ENCODE results near the gene EPHX1.
"Not testable (repeated sequence)": the region's sequence is repeated elsewhere in the genome, so short reads cannot be mapped to it uniquely, and the experiment has no call there.

Gene EPHX1

DNA sequence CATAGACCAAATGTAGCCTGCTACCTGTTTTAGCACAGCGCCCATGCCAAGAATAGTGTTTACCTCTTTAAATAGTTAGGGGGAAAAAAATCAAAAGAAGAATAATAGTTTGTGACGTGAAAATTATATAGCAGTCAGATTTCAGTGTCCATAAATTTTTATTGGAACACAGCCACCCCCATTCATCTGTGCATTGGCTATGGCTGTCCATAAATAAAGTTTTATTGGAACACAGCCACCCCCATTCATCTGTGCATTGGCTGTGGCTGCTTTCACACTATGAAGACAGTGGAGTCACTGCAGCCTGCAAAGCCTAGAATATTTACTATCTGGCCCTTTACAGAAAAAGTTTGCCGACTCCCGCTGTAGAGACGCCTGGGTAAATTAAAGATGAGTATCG, 20.9 kb downstream of the EPHX1 start:
- TF ChIP-seq, protein P1, sequence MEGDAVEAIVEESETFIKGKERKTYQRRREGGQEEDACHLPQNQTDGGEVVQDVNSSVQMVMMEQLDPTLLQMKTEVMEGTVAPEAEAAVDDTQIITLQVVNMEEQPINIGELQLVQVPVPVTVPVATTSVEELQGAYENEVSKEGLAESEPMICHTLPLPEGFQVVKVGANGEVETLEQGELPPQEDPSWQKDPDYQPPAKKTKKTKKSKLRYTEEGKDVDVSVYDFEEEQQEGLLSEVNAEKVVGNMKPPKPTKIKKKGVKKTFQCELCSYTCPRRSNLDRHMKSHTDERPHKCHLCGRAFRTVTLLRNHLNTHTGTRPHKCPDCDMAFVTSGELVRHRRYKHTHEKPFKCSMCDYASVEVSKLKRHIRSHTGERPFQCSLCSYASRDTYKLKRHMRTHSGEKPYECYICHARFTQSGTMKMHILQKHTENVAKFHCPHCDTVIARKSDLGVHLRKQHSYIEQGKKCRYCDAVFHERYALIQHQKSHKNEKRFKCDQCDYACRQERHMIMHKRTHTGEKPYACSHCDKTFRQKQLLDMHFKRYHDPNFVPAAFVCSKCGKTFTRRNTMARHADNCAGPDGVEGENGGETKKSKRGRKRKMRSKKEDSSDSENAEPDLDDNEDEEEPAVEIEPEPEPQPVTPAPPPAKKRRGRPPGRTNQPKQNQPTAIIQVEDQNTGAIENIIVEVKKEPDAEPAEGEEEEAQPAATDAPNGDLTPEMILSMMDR (IDR thresholded peaks at IDR 0.05; ENCODE audit: low read depth, low read length), result no peak
- no peak overlapping the region for H3K4me3 ChIP-seq (ENCODE audit: low read depth, low read length)

- no peak overlapping the region for H3K4me3 ChIP-seq (ENCODE audit: low read depth, low read length)
- TF ChIP-seq, protein P1 (IDR thresholded peaks at IDR 0.05; ENCODE audit: low read depth, low read length), result no peak
Measured at GRCh38 chr1:225834417-225835329, 24.7 kb downstream of the EPHX1 start.

GRCh38 chr1:225835856-225836255, 25.9 kb downstream of the EPHX1 start:
- TF ChIP-seq, protein P1 (IDR thresholded peaks at IDR 0.05; ENCODE audit: low read depth, low read length), result no peak
- H3K4me3 ChIP-seq (ENCODE audit: low read depth, low read length), result no peak overlapping the region

- not testable (repeated sequence) for H3K4me3 ChIP-seq (ENCODE audit: low read depth, low read length)
Measured at GRCh38 chr1:225836296-225836695, 26.4 kb downstream of the EPHX1 start.

GRCh38 chr1:225838793-225839192, 28.9 kb downstream of the EPHX1 start:
- no peak overlapping the region for H3K4me3 ChIP-seq (ENCODE audit: low read depth, low read length)
- TF ChIP-seq, protein P1 (IDR thresholded peaks at IDR 0.05; ENCODE audit: low read depth, low read length), result no peak

GRCh38 chr1:225840223-225840610, 30.3 kb downstream of the EPHX1 start:
- H3K4me3 ChIP-seq (ENCODE audit: low read depth, low read length), result no peak overlapping the region
- TF ChIP-seq, protein P1 (IDR thresholded peaks at IDR 0.05; ENCODE audit: low read depth, low read length), result no peak

- TF ChIP-seq, protein P1 (IDR thresholded peaks at IDR 0.05; ENCODE audit: low read depth, low read length), result no peak
- no peak overlapping the region for H3K4me3 ChIP-seq (ENCODE audit: low read depth, low read length)
Measured at GRCh38 chr1:225840713-225841112, 30.8 kb downstream of the EPHX1 start.
